GM12892 (cell line): ENCODE results near the gene DKKL1.

ENCODE experiments used
- POLR2A ChIP-seq: IDR thresholded peaks from 2 replicates; pipeline ENCODE4 v1.6.1; 2011; ENCODE audit warnings: low read depth, low read length, control low read depth
- POLR2AphosphoS5 ChIP-seq: IDR thresholded peaks from 2 replicates; pipeline ENCODE4 v1.6.1; 2011; ENCODE audit warnings: low read depth, low read length, control low read depth
- TAF1 ChIP-seq: IDR thresholded peaks from 2 replicates; pipeline ENCODE4 v1.6.1; 2011; ENCODE audit warnings: low read depth, mild to moderate bottlenecking, control low read depth, low read length, borderline replicate concordance

DNA sequence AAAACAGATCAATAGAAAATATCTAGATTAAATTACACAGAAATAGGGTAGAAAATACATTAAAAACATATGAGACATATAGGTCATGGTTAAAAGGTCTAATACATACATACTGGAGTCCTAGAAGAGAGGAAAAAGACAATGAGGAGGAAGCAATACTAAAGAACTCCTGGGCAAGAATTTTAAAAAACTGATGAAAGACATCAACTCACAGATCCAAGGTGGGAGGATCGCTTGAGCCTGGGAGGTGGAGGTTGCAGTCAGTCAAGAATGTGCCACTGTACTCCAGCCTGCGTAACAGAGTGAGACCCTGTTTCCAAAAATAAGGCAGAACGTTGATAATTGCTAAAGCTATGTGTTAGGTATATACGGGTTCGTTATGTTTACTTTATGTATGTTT is 19.0 kb downstream of the DKKL1 start:
- TF ChIP-seq POLR2A (no peak), TAF1 (no peak), POLR2AphosphoS5 (no peak)
